Body of pancreas (tissue), 4 donors: ENCODE results near the gene PHC2.

Experiments
- POLR2A ChIP-seq, 3 donors: fragments of 450-650 bp; IDR thresholded peaks; one replicate each; pipeline ENCODE4 v1.6.1; 2016; ENCODE audit warnings: antibody characterized with exemption in 3 of 3, mild to moderate bottlenecking in 2 of 3
- TF ChIP-seq, protein P1 (sequence below), 7 experiments: fragments of 450-650 bp in 4 of 7; fragments of 200-600 bp in 3 of 7; sonication (generic) in 3 of 7; IDR thresholded peaks; one replicate each; pipeline ENCODE4 v1.5.1; 2016 to 2019; ENCODE audit warnings: antibody characterized with exemption in 7 of 7

GRCh38 chr1:33380811-33381210, 50.1 kb downstream of the PHC2 start:
- TF ChIP-seq, protein P1, sequence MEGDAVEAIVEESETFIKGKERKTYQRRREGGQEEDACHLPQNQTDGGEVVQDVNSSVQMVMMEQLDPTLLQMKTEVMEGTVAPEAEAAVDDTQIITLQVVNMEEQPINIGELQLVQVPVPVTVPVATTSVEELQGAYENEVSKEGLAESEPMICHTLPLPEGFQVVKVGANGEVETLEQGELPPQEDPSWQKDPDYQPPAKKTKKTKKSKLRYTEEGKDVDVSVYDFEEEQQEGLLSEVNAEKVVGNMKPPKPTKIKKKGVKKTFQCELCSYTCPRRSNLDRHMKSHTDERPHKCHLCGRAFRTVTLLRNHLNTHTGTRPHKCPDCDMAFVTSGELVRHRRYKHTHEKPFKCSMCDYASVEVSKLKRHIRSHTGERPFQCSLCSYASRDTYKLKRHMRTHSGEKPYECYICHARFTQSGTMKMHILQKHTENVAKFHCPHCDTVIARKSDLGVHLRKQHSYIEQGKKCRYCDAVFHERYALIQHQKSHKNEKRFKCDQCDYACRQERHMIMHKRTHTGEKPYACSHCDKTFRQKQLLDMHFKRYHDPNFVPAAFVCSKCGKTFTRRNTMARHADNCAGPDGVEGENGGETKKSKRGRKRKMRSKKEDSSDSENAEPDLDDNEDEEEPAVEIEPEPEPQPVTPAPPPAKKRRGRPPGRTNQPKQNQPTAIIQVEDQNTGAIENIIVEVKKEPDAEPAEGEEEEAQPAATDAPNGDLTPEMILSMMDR (IDR thresholded peaks at IDR 0.05), result no peak
- no peak for TF ChIP-seq POLR2A (IDR thresholded peaks at IDR 0.05)
